ENCODE data around the gene TAS2R38.

DNA sequence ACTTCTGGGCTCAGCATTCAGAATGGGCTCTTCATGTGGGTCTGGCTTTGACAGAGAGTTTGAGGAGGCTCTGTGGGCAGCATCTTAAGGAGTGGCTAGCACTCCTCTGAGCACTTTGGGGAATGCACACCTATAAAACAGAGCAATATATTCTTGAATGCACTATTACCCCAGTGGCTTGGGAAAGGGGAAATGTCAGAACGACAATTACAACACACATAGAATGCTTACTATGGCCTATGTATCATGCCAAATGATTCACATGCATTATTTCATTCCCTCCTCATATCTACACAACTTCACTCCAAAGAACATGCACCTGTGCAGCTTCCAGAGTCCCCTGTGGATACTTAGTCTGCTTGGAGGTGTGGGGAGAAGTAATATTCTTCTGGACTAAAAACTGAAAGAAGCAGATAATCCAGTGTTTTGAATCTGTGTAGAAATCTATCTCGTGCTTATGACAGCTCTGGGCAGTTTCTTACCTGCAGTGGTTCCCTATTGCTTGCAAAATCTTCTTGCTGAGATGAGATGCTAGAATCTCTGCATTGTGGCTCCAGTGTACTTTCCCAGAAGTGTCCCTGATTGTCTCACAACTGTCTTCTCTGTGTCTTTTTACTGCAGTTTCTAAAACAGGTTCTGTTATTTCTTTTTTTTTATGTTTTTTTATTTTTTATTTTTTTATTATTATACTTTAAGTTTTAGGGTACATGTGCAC lies 16.6 kb upstream of the TAS2R38 start:
- TF ChIP-seq, protein P1, sequence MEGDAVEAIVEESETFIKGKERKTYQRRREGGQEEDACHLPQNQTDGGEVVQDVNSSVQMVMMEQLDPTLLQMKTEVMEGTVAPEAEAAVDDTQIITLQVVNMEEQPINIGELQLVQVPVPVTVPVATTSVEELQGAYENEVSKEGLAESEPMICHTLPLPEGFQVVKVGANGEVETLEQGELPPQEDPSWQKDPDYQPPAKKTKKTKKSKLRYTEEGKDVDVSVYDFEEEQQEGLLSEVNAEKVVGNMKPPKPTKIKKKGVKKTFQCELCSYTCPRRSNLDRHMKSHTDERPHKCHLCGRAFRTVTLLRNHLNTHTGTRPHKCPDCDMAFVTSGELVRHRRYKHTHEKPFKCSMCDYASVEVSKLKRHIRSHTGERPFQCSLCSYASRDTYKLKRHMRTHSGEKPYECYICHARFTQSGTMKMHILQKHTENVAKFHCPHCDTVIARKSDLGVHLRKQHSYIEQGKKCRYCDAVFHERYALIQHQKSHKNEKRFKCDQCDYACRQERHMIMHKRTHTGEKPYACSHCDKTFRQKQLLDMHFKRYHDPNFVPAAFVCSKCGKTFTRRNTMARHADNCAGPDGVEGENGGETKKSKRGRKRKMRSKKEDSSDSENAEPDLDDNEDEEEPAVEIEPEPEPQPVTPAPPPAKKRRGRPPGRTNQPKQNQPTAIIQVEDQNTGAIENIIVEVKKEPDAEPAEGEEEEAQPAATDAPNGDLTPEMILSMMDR (IDR thresholded peaks at IDR 0.05) = no peak
- no peak for TF ChIP-seq POLR2A (IDR thresholded peaks at IDR 0.05)

Data from right lobe of liver (tissue), 4 donors.